Measurements from ENCODE around the gene PRR35. TPM values are rescaled to one million over a fixed set of nuclear protein-coding genes. Genes with fewer than 3 reads are reported as not detected.
A peak's percentile ranks its signal among the peaks of the same experiment; 100 is the strongest.

PRR35 gene
- total RNA-seq, 1 experiment from 2014 or later, result 0.41 TPM

GRCh38 chr16:559411-560203 lies 587 bp upstream of the PRR35 start:
- peak; percentile 51 for DNase-seq (ENCODE audit: low spot score)
- in situ Hi-C loops (cut with HindIII; ENCODE audit: low sequenced_read_pairs), result no loop called here

DNA sequence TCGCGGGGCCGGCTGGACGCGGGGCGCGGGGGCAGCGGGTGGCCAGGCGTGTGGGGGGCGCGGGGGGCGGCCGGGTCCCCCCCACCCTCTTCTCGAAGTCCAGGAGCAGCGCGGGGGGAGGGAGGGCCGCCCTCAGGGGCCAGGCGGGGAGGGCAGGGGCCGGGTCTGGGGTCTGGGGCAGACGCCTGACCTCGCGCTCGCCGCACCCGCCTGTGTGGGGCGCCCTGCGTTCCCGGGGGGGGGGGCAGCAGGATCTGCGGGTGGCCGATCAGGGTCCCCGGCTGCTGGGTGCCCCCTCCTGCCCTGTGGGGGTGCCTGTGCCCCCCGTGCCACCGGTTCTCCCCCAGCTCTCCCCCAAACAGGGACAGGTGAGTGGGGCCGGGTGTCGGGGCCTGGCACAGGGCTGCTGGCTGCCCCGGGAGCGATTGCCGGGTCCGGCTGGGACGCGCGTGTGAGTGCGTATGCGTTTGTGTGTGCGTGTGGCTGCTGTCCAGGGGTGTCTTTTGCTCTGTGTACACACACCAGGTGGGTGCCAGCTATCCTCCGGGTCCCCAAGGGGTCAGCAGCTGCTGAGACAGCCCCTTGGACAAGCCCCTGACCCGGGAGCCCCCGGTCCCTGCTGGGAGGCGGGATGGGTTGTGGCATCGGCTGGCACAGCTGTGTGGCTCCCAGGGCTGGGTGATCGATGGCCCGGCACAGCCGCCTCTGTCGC lies 663 bp downstream of the PRR35 start:
- DNase-seq (ENCODE audit: low spot score), result no peak
- in situ Hi-C loops (cut with HindIII; ENCODE audit: low sequenced_read_pairs), result no loop called here

- no peak for DNase-seq (ENCODE audit: low spot score)
- in situ Hi-C loops (cut with HindIII; ENCODE audit: low sequenced_read_pairs), result no loop called here
These were observed 1.2 kb downstream of the PRR35 start for GRCh38 chr16:561413-561794.

DNA sequence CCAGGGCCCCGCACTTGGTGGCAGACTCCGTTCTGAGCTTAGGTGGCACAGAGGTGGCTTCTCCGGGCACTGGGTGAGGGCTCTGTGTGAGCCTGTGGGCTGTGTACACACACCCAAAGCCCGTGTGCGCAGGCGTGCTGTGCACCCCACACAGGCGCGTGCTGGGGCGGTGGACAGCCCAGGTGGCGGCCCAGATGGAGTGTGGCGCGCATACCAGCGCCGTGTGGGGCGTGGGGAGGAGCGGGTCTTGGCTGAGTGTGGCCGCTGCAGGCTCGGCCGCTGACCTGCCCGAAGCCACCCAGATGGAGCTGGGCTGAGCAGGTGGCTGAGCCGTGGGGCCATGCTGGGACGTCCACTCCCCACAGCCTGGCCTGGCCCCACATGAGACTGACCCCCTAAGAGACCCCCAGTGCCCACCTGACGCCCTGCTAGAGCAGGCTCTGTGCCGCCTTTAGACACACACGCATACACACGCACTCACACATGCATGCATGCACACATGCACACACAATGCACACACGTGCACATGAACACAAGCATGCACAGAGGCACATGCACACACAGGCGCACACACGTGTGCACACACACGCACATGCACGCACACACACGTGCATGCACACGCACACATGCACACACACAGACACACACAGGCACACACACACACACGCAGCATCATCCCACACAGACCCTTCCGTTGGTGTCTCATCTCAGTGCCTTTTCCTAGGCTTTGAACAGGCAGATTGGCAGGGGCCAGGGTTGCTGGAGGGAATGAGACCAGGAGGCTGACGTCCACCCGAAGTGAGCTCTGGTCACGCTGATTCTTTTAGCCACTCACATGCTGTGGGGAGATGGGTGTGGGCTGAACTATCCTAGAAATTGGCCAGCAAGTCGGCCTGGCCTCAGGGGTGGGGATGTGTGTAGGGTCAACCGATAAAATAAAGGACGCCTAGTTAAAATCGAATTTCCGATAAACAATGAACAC lies 2.1 kb downstream of the PRR35 start:
- in situ Hi-C loops (cut with HindIII; ENCODE audit: low sequenced_read_pairs), result no loop called here
- peak; percentile 89 for DNase-seq (ENCODE audit: low spot score)

DNA sequence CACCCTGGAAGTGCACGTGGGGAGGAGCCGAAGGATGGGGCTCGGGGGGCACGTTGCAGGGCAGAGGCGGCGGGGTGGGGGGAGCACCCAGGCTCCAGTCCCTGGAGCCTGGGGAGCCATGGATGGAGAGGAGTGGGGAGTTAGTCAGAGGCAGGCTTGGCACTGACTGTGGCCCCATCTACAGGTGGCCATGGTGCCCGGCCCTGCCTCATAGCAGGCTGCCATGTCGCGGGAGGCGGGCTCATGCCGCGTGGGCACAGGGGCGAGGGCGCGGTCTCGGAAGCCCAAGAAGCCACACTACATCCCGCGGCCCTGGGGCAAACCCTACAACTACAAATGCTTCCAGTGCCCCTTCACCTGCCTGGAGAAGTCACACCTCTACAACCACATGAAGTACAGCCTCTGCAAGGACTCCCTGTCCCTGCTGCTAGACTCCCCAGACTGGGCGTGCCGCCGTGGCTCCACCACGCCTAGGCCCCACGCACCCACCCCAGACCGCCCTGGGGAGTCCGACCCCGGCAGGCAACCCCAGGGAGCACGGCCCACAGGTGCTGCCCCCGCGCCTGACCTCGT lies 3.0 kb downstream of the PRR35 start:
- in situ Hi-C loops (cut with HindIII; ENCODE audit: low sequenced_read_pairs), result no loop called here
- DNase-seq (ENCODE audit: low spot score), result no peak

GRCh38 chr16:564690-565418 lies 4.7 kb downstream of the PRR35 start:
- no peak for DNase-seq (ENCODE audit: low spot score)
- in situ Hi-C loops (cut with HindIII; ENCODE audit: low sequenced_read_pairs), result no loop called here

DNA sequence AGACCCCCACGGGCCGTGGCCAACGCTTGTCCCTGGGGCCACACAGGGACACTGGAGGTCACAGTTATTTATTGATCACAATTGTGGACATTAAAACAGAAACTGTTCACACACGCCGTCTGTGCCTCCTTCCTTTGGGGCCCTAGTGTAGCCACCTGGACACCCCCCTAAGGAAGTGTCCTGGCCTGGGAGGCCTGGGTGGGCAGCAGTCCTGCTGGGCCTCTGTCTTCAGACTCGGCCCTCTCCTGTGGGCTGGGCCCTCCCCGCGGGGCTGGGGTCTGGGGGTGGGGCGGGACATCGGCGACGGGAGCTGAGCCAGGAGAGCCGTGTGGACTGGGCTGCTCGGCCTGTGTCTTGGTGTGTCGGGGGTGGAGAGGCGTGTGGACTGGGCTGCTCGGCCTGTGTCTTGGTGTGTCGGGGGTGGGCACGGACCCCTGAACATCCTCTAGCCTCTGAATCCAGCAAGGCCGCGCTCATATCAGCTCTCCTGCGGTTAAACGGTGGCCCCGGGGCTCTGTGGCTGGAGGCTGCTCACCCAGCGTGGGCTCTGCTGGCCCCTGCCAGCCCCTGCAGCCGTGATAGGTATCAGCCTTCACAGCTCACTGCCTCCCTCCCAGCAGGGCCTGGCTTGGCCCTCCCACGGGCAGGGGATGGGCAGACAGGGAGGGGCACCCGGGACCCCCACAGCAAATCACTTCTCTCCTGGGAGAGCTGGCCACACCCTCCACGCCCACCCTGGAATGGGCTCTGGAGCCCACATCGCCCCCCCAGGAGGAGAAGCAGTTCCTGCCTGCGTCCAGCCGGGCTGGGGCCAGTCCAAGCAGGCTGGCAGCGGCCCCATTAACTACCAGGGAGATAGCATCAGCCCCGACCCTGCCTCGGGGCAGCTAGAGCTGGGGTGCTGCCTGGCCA lies 5.5 kb downstream of the PRR35 start:
- DNase-seq (ENCODE audit: low spot score), result no peak
- in situ Hi-C loops (cut with HindIII; ENCODE audit: low sequenced_read_pairs), result no loop called here

DNA sequence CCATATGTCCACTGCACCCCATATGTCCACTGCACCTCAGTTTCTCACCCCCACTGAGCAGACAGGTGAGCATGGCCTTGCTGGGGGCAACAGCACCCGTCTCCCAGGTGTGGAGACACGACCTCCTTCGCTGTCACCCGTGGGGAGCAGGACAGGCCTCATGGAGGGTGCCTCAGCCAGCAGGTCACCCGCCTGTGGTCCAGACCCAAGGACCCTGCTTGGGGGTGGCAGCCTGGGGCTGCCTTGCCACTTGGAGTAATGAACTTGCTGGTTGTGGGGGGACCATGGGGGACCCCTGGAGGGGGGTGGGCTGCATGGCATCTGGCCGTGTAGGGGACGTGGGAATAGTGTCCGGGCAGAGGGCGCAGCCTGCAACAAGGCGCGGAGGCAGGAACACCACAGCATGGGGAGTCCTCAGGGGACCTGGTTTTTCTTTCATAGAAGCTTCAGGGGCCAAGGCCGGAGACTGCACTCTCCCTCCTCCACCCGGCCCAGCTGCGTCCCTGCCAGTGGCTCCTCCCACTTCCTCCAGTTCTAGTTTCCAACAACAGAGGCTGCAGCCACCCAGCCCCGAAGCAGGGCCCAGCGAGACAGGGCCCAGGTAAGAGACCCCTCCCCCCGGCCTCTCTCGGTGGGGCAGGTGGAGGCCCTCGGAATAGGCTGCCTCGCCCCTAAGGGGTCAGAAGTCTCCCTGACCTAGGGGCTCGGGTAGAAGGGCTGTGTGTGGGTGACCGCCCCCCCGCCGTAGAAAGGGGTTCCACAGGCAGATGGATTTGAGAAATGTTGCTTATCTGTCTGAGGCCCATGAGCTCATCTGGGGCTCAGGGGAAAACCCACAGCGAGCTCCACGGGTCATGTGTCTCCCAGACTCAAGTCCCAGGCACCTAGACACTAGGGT lies 6.5 kb downstream of the PRR35 start, which contains the start of gene NHLRC4:
Gene NHLRC4 (plus strand): TSS at position 531 of the 898 bp plus-strand sequence. CDS start 1,043 bp downstream, outside the sequence.
- in situ Hi-C loops (cut with HindIII; ENCODE audit: low sequenced_read_pairs), result no loop called here

GRCh38 chr16:567373-568256 lies 7.4 kb downstream of the PRR35 start:
- in situ Hi-C loops (cut with HindIII; ENCODE audit: low sequenced_read_pairs), result no loop called here
- DNase-seq (ENCODE audit: low spot score), result no peak

More for the DNA sequence above, 6.5 kb downstream of the PRR35 start, which contains the start of gene NHLRC4:
- DNase-seq (ENCODE audit: low spot score), result no peak

DNA sequence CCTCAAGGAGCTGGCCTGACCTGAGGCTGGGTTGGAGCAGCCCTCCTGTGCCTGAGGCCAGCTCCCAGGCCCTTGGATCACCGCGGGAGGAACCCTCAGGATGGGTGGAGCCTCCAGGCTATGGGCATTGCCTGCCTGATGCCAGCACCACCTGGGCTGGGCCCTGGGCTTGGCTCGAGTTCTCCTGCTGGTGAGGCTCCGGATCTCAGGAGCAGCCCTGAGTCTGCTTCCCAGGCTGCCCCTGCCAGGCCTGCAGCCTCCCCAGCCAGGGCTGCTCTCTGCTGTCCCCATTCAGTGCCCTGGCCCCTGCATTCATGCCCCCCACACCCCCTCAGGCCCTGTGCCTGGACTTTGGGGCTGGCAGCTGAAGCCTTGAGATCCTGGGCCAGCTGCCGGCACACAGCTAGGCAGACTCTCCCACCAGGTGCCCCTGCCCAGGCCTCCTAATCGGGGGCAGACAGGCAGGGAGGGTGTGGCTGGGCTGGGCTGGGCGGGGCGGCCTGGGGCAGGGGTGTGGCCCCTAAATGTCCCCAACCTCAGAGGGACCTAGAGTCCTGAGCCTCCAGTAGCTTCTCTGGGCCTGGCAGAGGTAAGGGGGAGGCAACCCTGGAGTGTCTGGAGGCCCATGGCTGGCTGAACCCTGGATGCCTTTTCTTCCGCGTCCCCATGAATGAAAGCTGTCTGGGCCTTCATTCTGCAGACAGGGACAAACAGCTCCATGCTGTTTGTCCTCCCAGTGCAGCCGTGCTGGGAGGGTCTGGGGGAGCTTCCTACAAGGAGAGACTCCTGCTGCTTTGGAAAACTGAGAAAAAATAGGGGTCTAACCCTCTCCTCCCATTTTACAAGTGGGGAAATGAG lies 8.4 kb downstream of the PRR35 start:
- in situ Hi-C loops (cut with HindIII; ENCODE audit: low sequenced_read_pairs), result no loop called here
- peak; percentile 56 for DNase-seq (ENCODE audit: low spot score)

GRCh38 chr16:569445-570254 lies 9.5 kb downstream of the PRR35 start, which contains the start of gene PIGQ:
TSS of gene PIGQ (plus strand) at chr16:569968. CDS start at chr16:574075, 4,107 bp downstream.
- in situ Hi-C loops (cut with HindIII; ENCODE audit: low sequenced_read_pairs), result no loop called here
- DNase-seq (ENCODE audit: low spot score), result no peak

DNA sequence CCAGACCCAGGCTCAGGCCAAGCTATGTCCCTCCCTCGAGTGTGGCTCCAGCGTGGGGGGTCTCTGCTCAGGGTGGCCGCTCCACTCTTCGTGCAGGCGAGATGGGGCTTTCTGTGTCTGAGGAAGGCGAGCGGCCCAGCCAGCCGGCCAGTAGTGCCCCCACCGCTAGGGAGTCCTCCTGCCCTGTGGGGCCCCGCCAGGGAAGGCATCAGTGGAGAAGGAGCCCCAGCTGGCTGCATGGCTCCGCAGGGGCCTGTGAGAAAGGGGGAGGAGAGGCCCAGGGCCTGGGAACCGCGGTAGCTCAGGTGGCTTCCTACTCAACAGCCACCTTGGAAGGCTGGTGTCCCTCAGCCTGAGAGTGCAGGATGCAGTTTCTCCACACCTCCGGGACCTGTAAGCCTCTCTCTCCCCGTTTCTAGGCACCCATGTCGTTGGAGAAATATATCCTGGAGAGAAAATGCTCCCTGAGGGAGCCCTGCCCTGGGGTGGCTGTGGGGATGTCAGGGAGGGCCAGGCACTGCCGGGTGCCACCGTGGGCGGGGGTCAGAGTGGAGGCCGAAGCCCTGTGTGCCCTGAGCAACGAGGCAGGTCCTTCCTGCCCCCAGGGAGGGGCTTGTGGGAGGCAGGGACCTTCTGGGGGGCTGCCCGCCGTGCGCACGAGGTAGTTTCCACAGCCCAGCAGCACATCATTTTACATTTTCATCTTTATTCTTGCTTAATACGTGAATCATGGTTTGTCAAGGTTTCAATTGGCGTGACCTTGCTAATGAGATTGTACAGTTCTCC lies 12.9 kb downstream of the PRR35 start:
- in situ Hi-C loops (cut with HindIII; ENCODE audit: low sequenced_read_pairs), result no loop called here
- DNase-seq (ENCODE audit: low spot score), result no peak
